GM12891 (cell line): ENCODE results near the gene MANF.

ENCODE experiments used
- PAX5 ChIP-seq: IDR thresholded peaks from 2 replicates; pipeline ENCODE4 v1.6.1; 2011; ENCODE audit warnings: low read length, moderate library complexity, mild to moderate bottlenecking; ENCODE audit not compliant: insufficient read depth, severe bottlenecking
- POLR2A ChIP-seq: IDR thresholded peaks from 2 replicates; pipeline ENCODE4 v1.6.1; 2011; ENCODE audit warnings: low read depth, low read length, control low read depth
- POLR2AphosphoS5 ChIP-seq: IDR thresholded peaks from 2 replicates; pipeline ENCODE4 v1.6.1; 2011; ENCODE audit warnings: low read depth, low read length, control low read depth
- POU2F2 ChIP-seq: IDR thresholded peaks from 2 replicates; pipeline ENCODE4 v1.6.1; 2011; ENCODE audit warnings: low read depth, mild to moderate bottlenecking, control low read depth, low read length, moderate library complexity
- SPI1 ChIP-seq: IDR thresholded peaks from 2 replicates; pipeline ENCODE4 v1.6.1; 2011; ENCODE audit warnings: low read depth, low read length, control low read depth
- TAF1 ChIP-seq: IDR thresholded peaks from 2 replicates; pipeline ENCODE4 v1.6.1; 2011; ENCODE audit warnings: low read depth, low read length, control low read depth

DNA sequence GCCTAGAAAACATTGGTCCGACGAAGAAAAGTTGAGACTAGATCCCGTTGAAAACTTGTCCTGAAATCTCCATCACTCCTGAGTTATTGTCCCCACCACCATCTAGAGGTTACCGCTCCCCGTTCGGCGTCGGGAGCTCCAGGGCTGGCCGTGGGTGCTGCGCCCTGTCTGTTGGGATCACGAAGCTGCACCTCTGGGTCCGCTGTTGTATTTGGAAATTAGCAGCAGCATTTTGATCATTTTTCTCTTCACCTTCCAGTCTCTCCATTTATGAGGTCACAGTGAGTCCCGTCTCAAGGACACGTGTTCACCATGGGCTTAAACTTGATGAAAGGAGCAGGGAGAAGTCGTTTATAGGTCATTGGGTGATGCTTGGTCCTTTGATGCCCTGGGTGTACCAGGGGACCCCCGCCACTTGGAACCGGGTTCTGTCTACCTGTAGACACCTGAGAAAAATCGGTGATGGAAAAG is 565 bp downstream of the MANF start:
- TF ChIP-seq POLR2AphosphoS5 (no peak), TAF1 (no peak), SPI1 (no peak), POLR2A (no peak), PAX5 (no peak), POU2F2 (no peak)
